NCI-H2107 treated with DMSO at 0.1 percent for 48 hours (cell line): ENCODE results near the gene FAM117A.

Source experiments
- DNase-seq: peaks from one replicate; lab custom pipeline; 2025; ENCODE audit not compliant: unreplicated experiment; lab: John Stamatoyannopoulos, UW

Gene FAM117A

DNA sequence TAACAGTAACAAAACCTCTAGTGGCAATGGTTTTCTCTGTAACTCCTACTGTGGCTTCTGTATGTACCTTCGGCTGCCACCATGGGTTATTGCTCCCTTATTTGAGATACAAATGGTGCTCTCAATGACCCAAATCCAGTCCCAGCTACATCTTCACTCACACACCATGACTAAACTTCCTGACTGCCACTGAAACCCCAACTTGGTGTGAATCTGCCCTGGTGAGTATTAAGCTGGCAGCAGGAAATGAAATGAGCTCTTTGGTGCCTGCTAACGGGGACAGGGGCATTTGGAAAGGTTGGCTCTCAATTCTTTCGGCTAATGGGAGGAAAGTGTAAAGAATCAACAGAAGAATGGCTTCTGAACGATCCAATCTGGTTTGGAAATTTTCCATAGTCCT is 48.7 kb downstream of the FAM117A start:
- peak; percentile 59 for DNase-seq

DNA sequence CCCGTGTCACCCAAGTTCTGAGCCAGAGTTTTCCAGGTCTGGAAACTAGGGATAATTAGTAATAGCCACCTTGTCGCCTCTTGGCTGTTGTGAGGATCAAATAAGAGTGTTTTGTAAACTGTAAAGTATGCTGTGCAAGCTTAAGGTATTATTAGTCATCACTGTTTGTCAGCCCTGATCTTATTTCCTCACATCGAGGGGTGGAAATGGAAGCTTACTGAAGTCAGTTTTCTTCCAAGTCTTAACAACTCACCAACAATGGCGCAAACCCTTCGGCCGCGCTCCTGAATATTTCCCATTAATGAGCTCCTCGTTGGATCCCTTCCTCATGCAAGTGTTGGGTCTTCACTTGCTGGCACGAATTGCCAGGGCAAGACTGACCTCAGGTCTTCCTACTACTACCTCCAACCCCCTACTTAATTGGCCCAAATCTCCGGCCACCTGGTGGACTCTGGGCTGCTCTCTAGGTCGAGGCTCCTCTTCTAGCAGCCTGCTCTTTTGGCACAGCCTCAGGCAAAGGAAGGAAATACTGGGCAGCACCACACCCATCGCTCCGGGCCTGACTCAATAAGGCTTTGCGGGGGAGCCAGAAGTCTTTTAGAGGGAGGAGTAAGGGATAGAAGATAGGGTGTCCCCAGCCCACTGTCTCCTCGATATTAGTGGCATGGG is 55.3 kb downstream of the FAM117A start:
- no peak for DNase-seq

DNA sequence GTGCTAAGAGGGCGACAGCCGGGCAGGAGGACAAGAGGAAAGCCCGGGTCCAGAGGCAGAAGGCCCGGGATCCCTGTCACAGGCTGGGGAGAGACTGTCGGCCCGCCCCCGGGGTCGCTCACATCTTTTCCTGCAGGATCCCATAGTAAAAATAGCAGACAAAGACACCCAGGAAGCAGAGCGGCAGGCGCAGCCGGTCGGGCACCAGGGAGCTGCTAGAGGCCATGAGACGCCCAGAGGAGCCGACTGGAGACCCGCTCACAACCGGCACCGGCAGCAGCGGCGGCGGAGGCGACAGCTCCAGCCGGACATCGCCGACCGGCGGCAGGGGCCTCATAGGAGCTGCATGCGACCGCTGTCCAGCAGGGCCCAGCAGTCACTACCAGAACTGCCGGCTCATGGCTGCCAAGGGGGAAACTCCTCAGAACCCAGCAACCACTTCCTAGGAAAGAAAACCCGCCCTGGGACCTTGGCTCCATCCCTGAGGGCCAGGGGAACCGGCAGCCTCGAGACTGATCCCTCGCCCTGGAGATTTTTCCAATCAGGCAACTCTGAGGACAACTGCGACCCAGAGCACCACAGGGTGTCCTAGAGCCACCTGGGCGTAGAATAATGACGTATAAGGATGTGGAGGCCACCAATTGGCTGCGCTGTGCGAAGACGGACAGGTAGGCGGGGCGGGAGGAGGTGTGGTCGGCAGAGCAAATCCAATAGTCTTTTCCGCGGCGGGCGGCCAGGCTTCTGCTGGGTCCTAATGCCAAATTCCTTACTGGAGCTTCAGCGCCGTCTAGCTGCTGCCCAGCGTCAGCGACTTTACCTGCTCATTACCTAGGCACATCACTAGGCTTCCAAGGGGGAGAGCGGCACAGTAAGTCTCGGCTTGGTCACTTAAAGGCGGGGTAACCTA is 56.1 kb downstream of the FAM117A start, which contains the start of gene SLC35B1:
SLC35B1 (minus strand) TSS at position 357 of the 907 bp plus-strand sequence; CDS start at position 226, 131 bp downstream.
- peak; percentile 98 for DNase-seq

DNA sequence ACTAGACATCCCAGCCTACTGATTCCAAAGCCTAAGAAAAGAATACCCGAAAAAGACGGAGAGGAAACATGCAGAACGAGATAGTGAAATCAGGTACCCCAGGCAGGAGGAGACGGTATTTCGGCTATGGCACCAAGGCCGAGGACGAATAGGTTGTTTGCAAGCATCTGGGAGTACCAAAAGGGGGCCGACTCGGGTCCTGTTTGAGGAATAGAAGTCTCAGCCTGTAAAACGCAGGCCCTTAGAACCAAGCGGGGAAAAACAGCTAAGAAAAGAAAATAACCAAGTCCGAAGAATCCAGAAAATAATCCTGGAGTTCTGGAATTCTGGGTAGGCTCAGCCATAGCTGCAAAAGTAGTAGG is 56.7 kb downstream of the FAM117A start:
- no peak for DNase-seq

DNA sequence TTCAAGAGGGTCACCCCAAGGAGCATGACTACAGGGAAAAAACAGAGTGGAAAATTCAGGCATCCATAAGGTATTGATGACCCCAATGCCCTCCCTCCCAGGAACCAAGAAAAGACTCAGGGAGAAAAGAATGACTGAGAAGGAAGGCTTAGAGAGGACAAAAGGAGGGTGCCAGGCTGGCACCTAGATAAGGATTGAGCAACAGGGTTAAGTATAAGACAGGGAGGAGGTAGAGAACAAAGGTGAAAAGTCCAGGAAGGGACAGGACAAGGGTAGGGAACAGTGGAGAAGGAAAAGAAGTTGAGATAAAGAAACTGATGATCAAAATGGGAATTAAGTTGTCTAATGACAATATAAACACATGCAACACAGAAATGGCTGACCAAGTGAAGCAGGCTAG is 58.7 kb downstream of the FAM117A start:
- DNase-seq: no peak

DNA sequence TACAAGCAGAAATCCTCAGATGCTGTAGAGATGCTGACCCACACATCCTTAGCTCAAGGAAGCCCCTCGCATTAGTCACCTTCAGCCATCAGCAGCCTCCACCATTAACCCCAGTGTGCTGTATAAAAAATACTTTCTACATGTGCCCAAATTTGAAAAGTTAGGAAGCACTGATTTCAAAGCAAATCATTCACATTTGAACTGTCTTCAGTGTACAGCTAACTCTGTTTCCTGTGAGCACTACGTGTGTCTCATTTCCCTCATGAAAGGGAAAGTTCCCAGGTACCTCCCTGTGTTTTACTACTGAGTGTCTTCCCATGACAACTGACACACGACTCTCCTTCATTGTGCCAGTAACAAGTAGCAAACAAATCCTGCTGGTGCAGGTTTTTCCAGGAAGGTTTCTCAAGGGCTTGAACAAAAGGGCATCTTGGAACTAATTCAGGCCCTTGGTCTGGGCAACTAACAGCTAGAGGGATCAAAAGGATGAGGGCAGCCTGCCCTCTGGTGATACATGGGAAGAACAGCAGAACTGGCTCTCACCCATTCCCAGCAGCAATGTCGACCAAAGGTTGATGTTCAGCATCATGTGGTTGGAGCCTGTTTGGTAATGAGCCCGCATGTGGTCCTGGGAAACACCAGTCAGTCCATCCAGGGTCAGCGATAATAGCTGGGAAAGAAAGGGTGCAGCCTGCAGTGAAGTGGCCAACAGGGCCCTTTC is 60.2 kb downstream of the FAM117A start:
- DNase-seq: peak; percentile 8

DNA sequence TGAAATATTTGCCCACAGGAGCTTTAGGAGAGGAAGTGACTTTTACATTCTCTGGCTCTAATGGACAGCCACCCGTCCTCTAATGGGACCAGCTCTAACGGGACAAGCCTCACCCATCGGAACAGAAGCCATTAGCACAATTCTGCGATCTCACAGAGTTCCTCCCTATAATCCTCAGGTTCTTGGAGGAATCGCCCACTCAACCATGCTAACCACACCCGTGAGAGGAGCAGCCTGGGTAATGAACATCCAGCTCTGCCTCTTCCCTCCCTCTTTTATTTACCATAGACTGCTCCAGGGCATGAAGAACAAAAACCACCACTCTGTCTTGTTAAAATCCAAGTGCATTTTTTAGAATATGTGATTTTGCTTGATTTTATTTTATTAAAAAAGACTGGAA is 63.0 kb downstream of the FAM117A start:
- no peak for DNase-seq

DNA sequence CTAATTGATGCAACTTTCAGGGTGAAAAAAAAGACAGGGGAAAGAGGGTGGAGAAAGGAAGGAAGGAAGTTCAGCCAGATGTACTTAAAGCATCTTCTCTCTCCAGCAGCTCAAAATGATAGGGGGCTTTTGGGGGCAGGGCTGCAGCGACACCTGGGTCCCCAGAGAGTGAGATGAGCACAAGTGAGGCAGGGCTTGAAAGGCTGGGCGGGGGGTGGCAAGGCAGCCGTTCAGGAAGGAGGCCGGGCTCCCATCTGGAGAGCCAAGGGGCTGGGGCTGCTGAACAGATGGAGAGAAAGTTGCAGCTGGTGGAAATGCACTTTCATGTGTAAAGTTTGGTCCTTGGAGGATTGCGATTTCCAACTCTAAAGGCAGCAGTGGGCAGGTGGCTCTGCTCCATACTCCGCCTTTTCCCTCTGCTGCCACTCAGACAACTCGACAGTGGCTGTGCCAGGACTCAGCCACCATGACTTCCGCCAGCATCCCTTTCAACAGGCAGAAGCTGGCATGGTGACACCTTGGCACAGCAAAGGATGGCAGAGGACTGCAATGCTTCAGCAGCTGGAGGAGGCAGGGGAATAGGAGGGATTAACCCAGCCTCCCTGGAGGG is 63.9 kb downstream of the FAM117A start:
- no peak for DNase-seq

DNA sequence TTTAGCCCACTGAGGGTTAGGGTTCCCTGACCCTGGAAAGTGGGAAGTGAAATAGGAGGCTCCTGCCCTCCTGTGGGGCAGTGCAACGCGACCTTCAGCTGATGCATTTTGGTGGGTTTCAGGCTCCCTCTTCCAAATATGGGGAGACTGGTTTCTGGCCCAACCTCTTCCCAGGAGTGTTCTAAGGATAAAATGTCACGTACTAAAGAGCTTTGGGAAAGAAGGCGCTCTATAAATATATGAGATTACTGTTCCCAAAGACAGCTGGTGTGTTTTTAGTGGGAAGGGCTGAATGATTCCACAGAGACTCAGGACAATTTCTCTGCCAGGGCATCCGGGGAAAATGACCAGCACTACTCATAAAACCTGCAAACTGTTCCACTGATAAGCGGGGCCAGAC is 65.9 kb downstream of the FAM117A start:
- DNase-seq: no peak

DNA sequence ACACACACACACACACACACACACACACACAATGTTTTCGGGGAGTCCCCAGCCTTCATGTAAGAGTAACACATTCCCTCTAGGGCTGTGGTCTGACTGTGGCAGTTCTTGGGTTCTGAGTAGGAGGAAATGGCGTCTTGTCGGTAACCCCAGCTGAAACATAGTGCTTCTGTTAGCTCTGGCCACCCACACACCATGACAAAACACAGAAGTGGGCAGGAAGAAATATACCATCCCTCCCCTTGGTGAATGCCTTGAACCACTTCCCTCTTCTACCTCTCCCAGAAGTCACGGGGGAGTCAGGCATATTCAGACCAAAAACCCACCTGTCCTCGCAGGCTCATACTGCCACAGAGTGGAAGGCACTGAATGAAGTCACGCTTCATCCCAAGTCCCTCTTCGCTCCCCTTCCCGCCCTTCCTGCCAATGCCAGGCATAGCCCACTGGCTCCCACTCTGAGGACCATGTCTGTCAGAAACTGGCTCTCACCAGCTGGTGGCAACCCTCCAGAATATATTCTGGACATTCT is 67.6 kb downstream of the FAM117A start:
- DNase-seq: no peak

DNA sequence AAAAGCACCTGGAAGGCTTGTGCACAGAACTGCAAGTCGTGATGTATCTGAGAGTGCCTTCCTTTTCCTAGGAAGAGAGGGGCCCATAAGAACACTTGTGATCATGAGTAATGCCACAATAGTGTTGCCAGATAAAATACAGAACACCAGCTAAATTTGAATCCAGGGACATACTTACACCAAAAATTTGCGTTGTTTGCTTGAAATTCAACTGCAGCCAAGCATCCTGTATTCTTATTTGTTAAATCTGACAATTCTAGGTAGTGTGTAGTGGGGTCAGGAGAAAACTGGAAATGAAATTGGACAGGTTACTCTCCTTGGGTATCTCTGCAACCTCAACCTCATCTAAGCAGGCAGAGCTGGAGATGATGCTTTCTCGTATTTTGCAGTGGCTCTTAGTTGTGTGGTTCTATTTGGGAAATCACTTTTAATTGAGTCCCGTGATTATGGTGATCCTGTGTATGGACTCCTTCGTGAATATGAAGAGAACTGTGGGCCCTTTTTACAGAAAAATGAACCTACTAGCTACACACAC is 68.2 kb downstream of the FAM117A start:
- no peak for DNase-seq

DNA sequence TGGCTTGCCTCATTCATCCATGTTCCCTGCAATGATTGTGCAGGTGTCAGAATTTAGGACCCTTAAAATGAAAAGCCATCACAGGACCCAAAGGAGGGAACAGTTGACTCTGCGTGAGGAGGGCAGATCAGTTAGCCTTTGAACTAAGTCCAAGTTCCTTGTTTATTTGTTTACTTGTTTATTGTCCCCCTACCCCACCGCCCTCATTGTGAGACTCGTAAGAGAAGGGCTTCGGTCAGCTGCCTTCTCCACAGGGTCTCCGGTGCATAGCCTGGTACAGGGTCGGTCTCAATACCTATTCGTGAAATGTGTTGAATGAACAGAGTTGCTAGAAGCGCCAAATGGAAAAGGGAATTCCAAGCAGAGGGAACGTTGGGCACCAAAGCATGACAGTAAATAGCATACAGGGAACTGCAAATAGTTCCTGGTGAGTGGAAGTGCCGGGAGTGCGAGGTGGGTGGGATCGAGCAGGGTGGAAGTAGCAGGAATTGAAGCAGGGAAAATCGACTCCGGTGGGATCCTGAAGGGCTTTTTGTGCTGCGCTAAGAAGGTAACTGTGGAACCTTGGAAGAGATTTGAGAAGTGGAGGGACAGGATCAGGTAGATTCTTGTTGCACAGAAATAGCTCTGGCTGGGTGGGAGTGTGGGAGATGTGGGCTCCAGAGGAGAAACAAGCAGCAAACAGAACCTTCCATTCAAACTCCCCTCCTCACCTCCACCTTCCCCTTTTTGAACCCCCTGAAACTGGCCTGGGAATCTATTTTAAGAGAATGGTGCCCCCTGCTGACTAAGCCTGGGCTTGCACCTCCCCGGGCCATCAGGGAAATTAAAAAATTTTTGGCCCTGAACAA is 68.9 kb downstream of the FAM117A start:
- DNase-seq: no peak

DNA sequence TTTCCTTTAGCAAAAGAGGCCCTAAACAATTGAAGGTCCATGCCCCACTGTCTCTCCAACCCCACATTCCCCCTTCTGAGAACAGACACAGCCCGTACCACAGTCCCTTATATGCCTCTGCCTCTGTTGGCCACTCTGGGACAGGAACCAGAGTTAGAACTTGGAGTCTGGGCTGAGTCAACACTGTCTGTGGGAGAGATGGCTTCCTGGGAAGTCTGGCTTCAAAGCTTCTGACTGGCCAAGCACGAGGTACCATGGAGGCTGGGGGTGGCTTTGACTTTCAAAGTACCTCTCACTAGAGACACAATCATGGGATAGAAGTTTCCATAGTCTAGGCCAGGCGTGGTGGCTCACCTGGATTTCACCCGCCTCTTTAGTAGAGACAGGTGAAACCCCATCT is 71.2 kb downstream of the FAM117A start:
- no peak for DNase-seq

DNA sequence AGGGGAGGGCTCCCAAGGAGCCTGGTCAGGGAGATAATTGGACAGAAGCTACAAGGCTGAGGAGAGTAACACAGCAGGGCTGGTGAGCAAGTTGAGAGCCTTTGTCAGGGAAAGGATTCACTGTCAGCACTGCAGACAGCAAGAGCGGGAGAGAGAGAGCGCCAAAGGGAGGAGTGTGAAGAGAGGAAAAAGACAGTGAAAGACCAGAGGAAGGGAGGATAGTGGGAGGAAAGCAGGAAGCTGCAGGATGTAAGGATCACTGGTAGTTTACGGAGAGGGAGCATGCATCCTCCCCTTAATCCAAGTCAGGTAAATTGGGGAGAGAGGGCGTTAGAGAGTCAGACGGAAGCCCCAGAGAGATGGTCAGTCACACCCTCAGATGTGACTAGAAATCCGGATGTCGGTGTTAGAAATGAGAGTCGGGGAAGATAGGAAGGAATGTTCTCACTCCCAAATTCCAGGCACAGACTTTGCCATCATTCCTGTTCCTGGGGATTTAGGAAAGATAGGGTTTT is 72.2 kb downstream of the FAM117A start:
- DNase-seq: no peak

DNA sequence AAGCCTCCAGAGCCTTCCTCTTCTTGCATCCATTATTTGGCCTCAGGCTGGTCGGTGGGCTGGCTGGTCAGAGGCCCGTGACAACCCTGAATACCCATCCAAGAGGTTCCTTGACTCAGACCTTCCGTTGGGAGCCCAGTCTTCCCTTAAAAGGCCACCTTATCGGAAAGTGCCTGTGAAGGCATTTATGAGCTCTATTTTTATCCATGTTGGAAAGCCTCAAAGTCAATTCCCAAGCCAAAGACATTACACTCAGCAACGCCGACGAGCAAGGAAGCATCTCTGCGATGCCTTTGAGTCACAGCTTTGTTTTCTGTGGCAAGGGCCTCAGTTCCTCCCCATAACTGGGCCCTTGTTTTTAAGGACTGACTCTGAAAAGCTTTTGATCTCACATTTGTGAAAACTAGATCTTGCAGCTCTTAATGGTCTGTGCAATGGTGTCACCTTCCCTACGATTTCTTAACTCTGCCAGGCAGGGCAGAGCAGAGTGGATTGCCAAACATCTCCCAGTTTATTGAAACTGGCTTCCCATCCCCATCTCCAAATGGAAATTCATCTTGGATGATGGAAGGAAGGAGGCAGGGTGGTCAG is 72.8 kb downstream of the FAM117A start:
- no peak for DNase-seq

DNA sequence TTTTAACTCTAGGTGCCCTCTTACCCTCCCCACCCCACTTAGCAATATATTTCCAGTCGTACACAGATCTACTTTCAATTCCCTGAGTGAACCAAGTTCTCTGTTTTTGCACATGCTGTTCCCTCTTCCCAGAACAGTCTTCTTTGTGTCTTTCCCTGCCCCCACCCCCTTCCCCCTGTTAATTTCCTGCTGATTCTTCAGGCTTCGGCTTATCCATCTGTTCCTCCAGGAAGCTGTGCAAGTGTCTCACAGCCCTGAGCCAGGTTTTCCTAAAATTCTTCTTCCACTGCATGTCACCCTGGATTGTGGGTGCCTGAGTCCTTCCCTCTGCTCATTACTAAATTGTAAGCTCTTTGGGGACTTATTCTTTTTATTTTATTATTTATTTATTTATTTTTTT is 73.7 kb downstream of the FAM117A start:
- no peak for DNase-seq

DNA sequence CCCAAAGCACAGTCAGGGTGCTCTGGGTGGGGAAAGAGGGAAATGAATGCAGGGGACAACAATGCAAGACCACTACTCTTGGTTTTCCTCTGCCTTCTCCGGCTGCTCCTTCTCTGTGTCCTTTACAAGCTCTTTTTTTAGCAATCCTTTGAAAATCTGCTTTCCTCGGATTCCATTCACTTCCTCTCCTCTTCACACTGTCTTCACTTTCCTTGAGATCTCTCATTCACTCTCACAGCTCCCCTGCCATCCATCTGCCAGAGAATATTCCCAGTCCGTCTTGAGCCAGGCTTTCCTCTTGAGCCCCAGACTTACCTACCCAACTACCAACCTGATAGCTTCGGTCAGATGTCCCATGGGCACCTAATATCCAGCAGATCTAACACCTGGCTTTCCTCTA is 75.1 kb downstream of the FAM117A start:
- DNase-seq: no peak

DNA sequence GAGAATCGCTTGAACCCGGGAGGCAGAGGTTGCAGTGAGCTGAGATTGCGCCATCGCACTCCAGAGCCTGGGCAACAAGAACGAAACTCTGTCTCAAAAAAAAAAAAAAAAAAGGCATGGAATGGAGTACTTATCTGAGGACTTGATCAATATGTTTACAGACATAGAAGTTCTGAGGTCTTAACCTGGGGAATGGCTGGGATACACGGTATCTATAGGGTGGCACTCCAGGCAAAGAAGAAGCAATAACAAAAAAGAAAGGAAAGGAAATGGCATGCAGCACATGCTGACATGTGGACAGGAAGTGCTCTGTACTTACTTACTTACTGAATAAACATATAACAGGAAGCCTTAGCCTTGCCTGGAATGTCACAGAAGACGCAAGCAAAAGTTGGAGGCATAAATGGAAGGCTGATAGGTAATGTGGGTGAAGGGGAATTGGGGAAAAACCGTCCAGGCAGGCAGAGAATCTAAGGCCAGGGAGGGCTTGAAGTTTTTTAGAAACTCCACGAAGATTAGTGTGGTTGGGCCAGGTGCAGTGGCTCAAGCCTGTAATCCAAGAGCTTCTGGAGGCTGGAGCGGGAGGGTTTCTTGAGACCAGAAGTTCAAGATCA is 75.9 kb downstream of the FAM117A start:
- no peak for DNase-seq
